ENCODE data around the gene CREBRF.
"Not testable (repeated sequence)": the region's sequence is repeated elsewhere in the genome, so short reads cannot be mapped to it uniquely, and the experiment has no call there.

Gene CREBRF

GRCh38 chr5:173025651-173026050 lies 30.5 kb upstream of the CREBRF start:
- H3K4me3 ChIP-seq (IDR thresholded peaks at IDR 0.05; ENCODE audit: insufficient read depth, low read depth, low read length), result no peak overlapping the region
- H3K36me3 ChIP-seq (ENCODE audit: insufficient read depth), result no peaks in the 10 kb centered on the region
- no peak overlapping the region for H2AFZ ChIP-seq (ENCODE audit: low read depth)
- no peak for TF ChIP-seq CTCF (conservative IDR thresholded peaks at IDR 0.05; ENCODE audit: low read depth, low read length)
- H4K20me1 ChIP-seq (ENCODE audit: insufficient read depth), result no peaks in the 10 kb centered on the region
- peaks cover 36% of the 10 kb centered on the region; the same call in 1 of the 2 replicates for H3K79me2 ChIP-seq (ENCODE audit: insufficient read depth, low read depth)
- no peaks in the 10 kb centered on the region for H3K27me3 ChIP-seq (ENCODE audit: insufficient read depth, low read depth)
- no peak overlapping the region for H3K4me2 ChIP-seq
- peaks cover 5% of the 10 kb centered on the region for H3K4me1 ChIP-seq (ENCODE audit: low read depth, poor library complexity, severe bottlenecking)
- no peak overlapping the region for H3K27ac ChIP-seq
- no peak overlapping the region for H3K9ac ChIP-seq

GRCh38 chr5:173027905-173028304 lies 28.2 kb upstream of the CREBRF start:
- Histone ChIP-seq H4K20me1 (ENCODE audit: insufficient read depth) (no peaks in the 10 kb centered on the region), H2AFZ (ENCODE audit: low read depth) (no peak overlapping the region), H3K79me2 (ENCODE audit: insufficient read depth, low read depth) (peaks cover 48% of the 10 kb centered on the region; the same call in 1 of the 2 replicates), H3K36me3 (ENCODE audit: insufficient read depth) (no peaks in the 10 kb centered on the region), H3K27me3 (ENCODE audit: insufficient read depth, low read depth) (no peaks in the 10 kb centered on the region), H3K4me2 (no peak overlapping the region), H3K9ac (no peak overlapping the region), H3K4me3 (IDR thresholded peaks at IDR 0.05; ENCODE audit: insufficient read depth, low read depth, low read length) (no peak overlapping the region), H3K4me1 (ENCODE audit: low read depth, poor library complexity, severe bottlenecking) (peaks cover 13% of the 10 kb centered on the region), H3K27ac (no peak overlapping the region)
- TF ChIP-seq CTCF (conservative IDR thresholded peaks at IDR 0.05; ENCODE audit: low read depth, low read length), result no peak

GRCh38 chr5:173028811-173029327 lies 27.3 kb upstream of the CREBRF start:
- Histone ChIP-seq H3K36me3 (ENCODE audit: insufficient read depth) (no peaks in the 10 kb centered on the region), H3K9ac (no peak overlapping the region), H3K27ac (no peak overlapping the region), H3K4me3 (IDR thresholded peaks at IDR 0.05; ENCODE audit: insufficient read depth, low read depth, low read length) (no peak overlapping the region), H2AFZ (ENCODE audit: low read depth) (no peak overlapping the region), H3K27me3 (ENCODE audit: insufficient read depth, low read depth) (no peaks in the 10 kb centered on the region), H3K79me2 (ENCODE audit: insufficient read depth, low read depth) (peaks cover 47% of the 10 kb centered on the region; the same call in 1 of the 2 replicates), H3K4me1 (ENCODE audit: low read depth, poor library complexity, severe bottlenecking) (peaks cover 23% of the 10 kb centered on the region), H4K20me1 (ENCODE audit: insufficient read depth) (no peaks in the 10 kb centered on the region), H3K4me2 (no peak overlapping the region)
- no peak for TF ChIP-seq CTCF (conservative IDR thresholded peaks at IDR 0.05; ENCODE audit: low read depth, low read length)

GRCh38 chr5:173029499-173029921 lies 26.6 kb upstream of the CREBRF start:
- Histone ChIP-seq H3K4me1 (ENCODE audit: low read depth, poor library complexity, severe bottlenecking) (peaks cover 29% of the 10 kb centered on the region), H3K4me2 (no peak overlapping the region), H3K9ac (no peak overlapping the region), H3K36me3 (ENCODE audit: insufficient read depth) (no peaks in the 10 kb centered on the region), H3K27ac (no peak overlapping the region), H4K20me1 (ENCODE audit: insufficient read depth) (no peaks in the 10 kb centered on the region), H3K27me3 (ENCODE audit: insufficient read depth, low read depth) (no peaks in the 10 kb centered on the region), H2AFZ (ENCODE audit: low read depth) (no peak overlapping the region), H3K79me2 (ENCODE audit: insufficient read depth, low read depth) (peaks cover 45% of the 10 kb centered on the region; the same call in 1 of the 2 replicates), H3K4me3 (IDR thresholded peaks at IDR 0.05; ENCODE audit: insufficient read depth, low read depth, low read length) (no peak overlapping the region)
- no peak for TF ChIP-seq CTCF (conservative IDR thresholded peaks at IDR 0.05; ENCODE audit: low read depth, low read length)

- not testable (repeated sequence) for H3K27me3 ChIP-seq (ENCODE audit: insufficient read depth, low read depth); H3K4me2 ChIP-seq; H3K36me3 ChIP-seq (ENCODE audit: insufficient read depth); H3K27ac ChIP-seq; H3K9ac ChIP-seq; H4K20me1 ChIP-seq (ENCODE audit: insufficient read depth); H2AFZ ChIP-seq (ENCODE audit: low read depth); H3K4me3 ChIP-seq (IDR thresholded peaks at IDR 0.05; ENCODE audit: insufficient read depth, low read depth, low read length)
- Histone ChIP-seq H3K79me2 (ENCODE audit: insufficient read depth, low read depth) (peaks cover 35% of the 10 kb centered on the region; the same call in 1 of the 2 replicates), H3K4me1 (ENCODE audit: low read depth, poor library complexity, severe bottlenecking) (peaks cover 46% of the 10 kb centered on the region)
Measured at GRCh38 chr5:173032096-173032495, 24.1 kb upstream of the CREBRF start.
